ENCODE measurements around the gene ALG8.

GRCh38 chr11:78099666-78100065 is 39.8 kb downstream of the ALG8 start:
- TF ChIP-seq, protein P1, sequence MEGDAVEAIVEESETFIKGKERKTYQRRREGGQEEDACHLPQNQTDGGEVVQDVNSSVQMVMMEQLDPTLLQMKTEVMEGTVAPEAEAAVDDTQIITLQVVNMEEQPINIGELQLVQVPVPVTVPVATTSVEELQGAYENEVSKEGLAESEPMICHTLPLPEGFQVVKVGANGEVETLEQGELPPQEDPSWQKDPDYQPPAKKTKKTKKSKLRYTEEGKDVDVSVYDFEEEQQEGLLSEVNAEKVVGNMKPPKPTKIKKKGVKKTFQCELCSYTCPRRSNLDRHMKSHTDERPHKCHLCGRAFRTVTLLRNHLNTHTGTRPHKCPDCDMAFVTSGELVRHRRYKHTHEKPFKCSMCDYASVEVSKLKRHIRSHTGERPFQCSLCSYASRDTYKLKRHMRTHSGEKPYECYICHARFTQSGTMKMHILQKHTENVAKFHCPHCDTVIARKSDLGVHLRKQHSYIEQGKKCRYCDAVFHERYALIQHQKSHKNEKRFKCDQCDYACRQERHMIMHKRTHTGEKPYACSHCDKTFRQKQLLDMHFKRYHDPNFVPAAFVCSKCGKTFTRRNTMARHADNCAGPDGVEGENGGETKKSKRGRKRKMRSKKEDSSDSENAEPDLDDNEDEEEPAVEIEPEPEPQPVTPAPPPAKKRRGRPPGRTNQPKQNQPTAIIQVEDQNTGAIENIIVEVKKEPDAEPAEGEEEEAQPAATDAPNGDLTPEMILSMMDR (IDR thresholded peaks at IDR 0.05; ENCODE audit: insufficient read depth, low read depth, low read length) = no peak
- no peak for TF ChIP-seq EZH2 (IDR thresholded peaks at IDR 0.05; ENCODE audit: insufficient read depth, low read length)
